Measurements from ENCODE around the gene ZDHHC24. TPM values are rescaled to one million over a fixed set of nuclear protein-coding genes. Genes with fewer than 3 reads are reported as not detected.

The ZDHHC24 gene
- total RNA-seq, 1 donor from 2014 or later: 13.5 TPM

DNA sequence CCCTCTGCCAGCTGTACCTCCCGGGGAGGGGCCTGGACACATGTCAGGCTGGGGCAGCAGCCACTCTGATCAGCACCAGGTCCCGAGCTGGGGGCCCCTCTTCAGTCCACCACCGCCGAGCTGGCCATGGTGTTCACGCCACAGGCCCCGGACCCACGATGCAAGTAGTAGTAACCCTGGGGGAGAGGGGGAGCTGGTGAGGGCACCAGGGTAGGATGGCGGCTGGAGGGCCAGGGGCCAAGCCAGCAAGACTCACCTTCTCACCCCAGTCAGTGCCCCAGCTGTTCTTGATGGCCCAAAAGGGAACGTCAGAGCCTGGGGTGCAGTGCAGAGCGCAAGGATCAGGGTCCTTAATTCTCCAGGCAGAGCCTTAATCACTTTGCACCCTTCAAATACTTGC, 18.0 kb upstream of the ZDHHC24 start:
- Mint-ChIP-seq H3K27ac (ENCODE audit: unreplicated experiment) (no peak overlapping the region), H3K4me1 (ENCODE audit: low read depth, unreplicated experiment) (peaks cover 5% of the 10 kb centered on the region), H3K4me3 (ENCODE audit: unreplicated experiment) (no peak overlapping the region), H3K27me3 (ENCODE audit: low read depth, unreplicated experiment) (peaks cover 27% of the 10 kb centered on the region), H3K9me3 (ENCODE audit: unreplicated experiment) (peaks cover 3% of the 10 kb centered on the region), H3K36me3 (ENCODE audit: low read depth, unreplicated experiment) (no peaks in the 10 kb centered on the region)
- FAIRE-seq: no peak
- Histone ChIP-seq H2AFZ (ENCODE audit: low read depth, low read length) (no peak overlapping the region), H3K9ac (ENCODE audit: low read length) (no peak overlapping the region), H3K4me2 (ENCODE audit: low read length) (no peak overlapping the region), H3K36me3 (ENCODE audit: insufficient read depth, low read length) (no peaks in the 10 kb centered on the region), H3K79me2 (ENCODE audit: insufficient read depth, low read length) (no peaks in the 10 kb centered on the region), H3K27ac (ENCODE audit: low read depth, low read length) (no peak overlapping the region), H3K4me1 (ENCODE audit: insufficient read depth, low read length) (peaks cover 9% of the 10 kb centered on the region), H4K20me1 (ENCODE audit: insufficient read depth, low read length) (no peaks in the 10 kb centered on the region), H3K9me3 (ENCODE audit: insufficient read depth, low read depth, low read length) (no peaks in the 10 kb centered on the region), H3K4me3 (ENCODE audit: insufficient read depth, low read depth, low read length) (no peak overlapping the region), H3K27me3 (ENCODE audit: insufficient read depth, low read length) (no peaks in the 10 kb centered on the region)
- DNase-seq (ENCODE audit: low read depth): no peak
- no peak for TF ChIP-seq EZH2 (IDR thresholded peaks at IDR 0.05; ENCODE audit: insufficient read depth, low read length)
- TF ChIP-seq, protein P1, sequence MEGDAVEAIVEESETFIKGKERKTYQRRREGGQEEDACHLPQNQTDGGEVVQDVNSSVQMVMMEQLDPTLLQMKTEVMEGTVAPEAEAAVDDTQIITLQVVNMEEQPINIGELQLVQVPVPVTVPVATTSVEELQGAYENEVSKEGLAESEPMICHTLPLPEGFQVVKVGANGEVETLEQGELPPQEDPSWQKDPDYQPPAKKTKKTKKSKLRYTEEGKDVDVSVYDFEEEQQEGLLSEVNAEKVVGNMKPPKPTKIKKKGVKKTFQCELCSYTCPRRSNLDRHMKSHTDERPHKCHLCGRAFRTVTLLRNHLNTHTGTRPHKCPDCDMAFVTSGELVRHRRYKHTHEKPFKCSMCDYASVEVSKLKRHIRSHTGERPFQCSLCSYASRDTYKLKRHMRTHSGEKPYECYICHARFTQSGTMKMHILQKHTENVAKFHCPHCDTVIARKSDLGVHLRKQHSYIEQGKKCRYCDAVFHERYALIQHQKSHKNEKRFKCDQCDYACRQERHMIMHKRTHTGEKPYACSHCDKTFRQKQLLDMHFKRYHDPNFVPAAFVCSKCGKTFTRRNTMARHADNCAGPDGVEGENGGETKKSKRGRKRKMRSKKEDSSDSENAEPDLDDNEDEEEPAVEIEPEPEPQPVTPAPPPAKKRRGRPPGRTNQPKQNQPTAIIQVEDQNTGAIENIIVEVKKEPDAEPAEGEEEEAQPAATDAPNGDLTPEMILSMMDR (IDR thresholded peaks at IDR 0.05; ENCODE audit: insufficient read depth, low read depth, low read length): no peak

- DNase-seq (ENCODE audit: low read depth): no peak
- H3K9me3 ChIP-seq (ENCODE audit: insufficient read depth, low read depth, low read length): no peaks in the 10 kb centered on the region
- H3K9ac ChIP-seq (ENCODE audit: low read length): no peak overlapping the region
- Mint-ChIP-seq H3K27me3 (ENCODE audit: low read depth, unreplicated experiment) (peaks cover 27% of the 10 kb centered on the region), H3K4me3 (ENCODE audit: unreplicated experiment) (no peak overlapping the region), H3K4me1 (ENCODE audit: low read depth, unreplicated experiment) (peaks cover 5% of the 10 kb centered on the region), H3K27ac (ENCODE audit: unreplicated experiment) (no peak overlapping the region), H3K36me3 (ENCODE audit: low read depth, unreplicated experiment) (no peaks in the 10 kb centered on the region), H3K9me3 (ENCODE audit: unreplicated experiment) (peaks cover 5% of the 10 kb centered on the region)
- H4K20me1 ChIP-seq (ENCODE audit: insufficient read depth, low read length): no peaks in the 10 kb centered on the region
- no peaks in the 10 kb centered on the region for H3K36me3 ChIP-seq (ENCODE audit: insufficient read depth, low read length)
- H3K4me1 ChIP-seq (ENCODE audit: insufficient read depth, low read length): peaks cover 3% of the 10 kb centered on the region
- FAIRE-seq: no peak
- TF ChIP-seq EZH2 (IDR thresholded peaks at IDR 0.05; ENCODE audit: insufficient read depth, low read length): no peak
- TF ChIP-seq, protein P1 (IDR thresholded peaks at IDR 0.05; ENCODE audit: insufficient read depth, low read depth, low read length): no peak
- H3K27me3 ChIP-seq (ENCODE audit: insufficient read depth, low read length): no peaks in the 10 kb centered on the region
- H3K79me2 ChIP-seq (ENCODE audit: insufficient read depth, low read length): no peaks in the 10 kb centered on the region
- no peak overlapping the region for H3K4me3 ChIP-seq (ENCODE audit: insufficient read depth, low read depth, low read length)
- no peak overlapping the region for H2AFZ ChIP-seq (ENCODE audit: low read depth, low read length)
- H3K4me2 ChIP-seq (ENCODE audit: low read length): no peak overlapping the region
- no peak overlapping the region for H3K27ac ChIP-seq (ENCODE audit: low read depth, low read length)
Measured at GRCh38 chr11:66562907-66563583, 17.2 kb upstream of the ZDHHC24 start.

DNA sequence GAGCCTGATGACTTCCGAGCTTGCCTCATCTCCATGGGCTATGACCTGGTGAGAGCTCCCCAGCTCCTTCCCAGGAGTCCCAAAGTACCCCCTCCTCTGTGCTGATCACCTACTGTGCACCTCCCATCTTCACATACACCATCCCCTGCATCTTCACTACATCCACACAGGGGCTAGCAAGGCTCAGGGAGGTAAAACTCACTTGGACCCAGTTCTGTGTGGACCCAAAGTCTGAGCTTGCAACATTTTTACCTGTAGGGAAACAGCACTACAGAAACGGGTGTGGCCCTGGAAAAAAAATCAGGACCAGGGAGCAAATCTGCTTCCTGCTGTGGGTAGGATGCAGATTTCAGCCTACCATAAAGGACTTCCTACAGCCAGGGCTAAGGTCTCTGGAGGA, 16.4 kb upstream of the ZDHHC24 start:
- DNase-seq (ENCODE audit: low read depth) (no peak), FAIRE-seq (no peak)
- H3K36me3 ChIP-seq (ENCODE audit: insufficient read depth, low read length): no peaks in the 10 kb centered on the region
- TF ChIP-seq, protein P1 (IDR thresholded peaks at IDR 0.05; ENCODE audit: insufficient read depth, low read depth, low read length): no peak
- TF ChIP-seq EZH2 (IDR thresholded peaks at IDR 0.05; ENCODE audit: insufficient read depth, low read length): no peak
- Mint-ChIP-seq H3K9me3 (ENCODE audit: unreplicated experiment) (peaks cover 5% of the 10 kb centered on the region), H3K27ac (ENCODE audit: unreplicated experiment) (no peak overlapping the region), H3K36me3 (ENCODE audit: low read depth, unreplicated experiment) (no peaks in the 10 kb centered on the region), H3K27me3 (ENCODE audit: low read depth, unreplicated experiment) (peaks cover 29% of the 10 kb centered on the region), H3K4me3 (ENCODE audit: unreplicated experiment) (no peak overlapping the region), H3K4me1 (ENCODE audit: low read depth, unreplicated experiment) (peaks cover 5% of the 10 kb centered on the region)
- H2AFZ ChIP-seq (ENCODE audit: low read depth, low read length): no peak overlapping the region
- H3K9ac ChIP-seq (ENCODE audit: low read length): no peak overlapping the region
- no peaks in the 10 kb centered on the region for H3K79me2 ChIP-seq (ENCODE audit: insufficient read depth, low read length)
- peaks cover 2% of the 10 kb centered on the region for H3K27me3 ChIP-seq (ENCODE audit: insufficient read depth, low read length)
- no peaks in the 10 kb centered on the region for H3K4me1 ChIP-seq (ENCODE audit: insufficient read depth, low read length)
- no peaks in the 10 kb centered on the region for H4K20me1 ChIP-seq (ENCODE audit: insufficient read depth, low read length)
- no peak overlapping the region for H3K4me3 ChIP-seq (ENCODE audit: insufficient read depth, low read depth, low read length)
- H3K27ac ChIP-seq (ENCODE audit: low read depth, low read length): no peak overlapping the region
- H3K4me2 ChIP-seq (ENCODE audit: low read length): no peak overlapping the region
- H3K9me3 ChIP-seq (ENCODE audit: insufficient read depth, low read depth, low read length): no peaks in the 10 kb centered on the region
